HG03378 (cell line): Measurements from ENCODE around the gene CAPZB.

Experiments
- ATAC-seq: cut with Tn5 transposase; IDR thresholded peaks from one replicate; pipeline ENCODE4 v1.9.1; 2021; ENCODE audit warnings: mild to moderate bottlenecking, moderate library complexity; ENCODE audit not compliant: unreplicated experiment

The CAPZB gene

DNA sequence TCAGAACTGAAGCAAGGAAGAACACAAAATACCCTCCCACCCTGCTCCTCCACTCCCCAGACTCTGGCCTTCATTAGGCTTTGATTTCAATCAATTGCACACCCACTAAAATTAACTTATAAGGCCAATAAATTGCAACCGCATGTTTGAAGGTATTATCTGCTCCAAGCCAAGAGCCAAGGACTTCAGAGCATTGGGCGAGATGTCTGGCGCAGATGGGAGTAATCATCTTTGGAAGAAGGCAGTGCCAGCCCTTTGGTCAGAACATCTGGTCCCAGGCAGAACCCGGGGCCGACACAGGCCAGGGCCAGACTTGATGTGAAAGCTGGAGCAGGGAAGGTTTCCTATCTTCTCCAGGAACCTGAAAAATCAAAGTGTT, 113.2 kb downstream of the CAPZB start:
- ATAC-seq = no peak

DNA sequence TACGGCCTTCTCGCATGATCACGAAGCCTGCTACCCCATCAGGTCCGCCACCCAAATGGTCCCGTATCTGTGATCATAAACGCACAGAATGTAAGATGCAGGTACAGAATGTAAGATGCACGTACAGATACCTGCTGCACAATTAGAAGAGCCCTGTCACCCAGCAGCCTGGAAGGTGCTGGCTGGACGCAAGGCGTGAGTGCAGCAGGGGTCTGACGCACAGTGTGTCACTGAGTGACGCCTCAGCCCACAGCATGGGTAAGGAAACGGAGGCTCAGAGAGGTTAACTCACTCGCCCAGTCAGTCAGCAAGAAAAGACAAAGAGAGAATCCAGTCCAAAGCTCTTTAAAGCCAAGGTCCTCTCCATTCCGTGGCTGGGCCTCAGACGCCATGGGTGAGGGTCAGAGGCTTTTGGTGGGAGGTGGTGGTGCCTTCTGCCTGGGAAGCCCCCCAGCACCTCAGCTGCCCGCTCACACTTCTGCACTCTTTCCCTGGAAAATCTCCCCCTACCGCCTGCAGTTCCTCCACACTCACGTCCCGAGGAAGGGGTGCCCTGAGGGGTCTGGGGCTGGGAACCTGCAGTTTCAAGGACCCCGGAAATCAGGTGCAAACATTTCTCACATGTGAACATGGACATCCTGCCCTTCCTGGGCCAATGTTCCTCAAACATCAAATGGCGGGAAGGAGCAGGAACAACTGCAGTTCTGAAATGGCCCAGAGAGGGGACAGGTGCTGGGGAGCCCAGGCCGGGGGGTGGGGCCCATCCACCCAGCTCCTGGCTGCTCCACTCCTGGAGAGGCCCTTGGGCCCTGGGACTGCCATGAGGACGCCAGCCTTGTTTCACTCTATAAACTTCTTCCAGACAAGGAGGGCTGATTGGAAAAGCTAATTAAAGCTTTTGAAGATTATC, 113.9 kb downstream of the CAPZB start:
- no peak for ATAC-seq

DNA sequence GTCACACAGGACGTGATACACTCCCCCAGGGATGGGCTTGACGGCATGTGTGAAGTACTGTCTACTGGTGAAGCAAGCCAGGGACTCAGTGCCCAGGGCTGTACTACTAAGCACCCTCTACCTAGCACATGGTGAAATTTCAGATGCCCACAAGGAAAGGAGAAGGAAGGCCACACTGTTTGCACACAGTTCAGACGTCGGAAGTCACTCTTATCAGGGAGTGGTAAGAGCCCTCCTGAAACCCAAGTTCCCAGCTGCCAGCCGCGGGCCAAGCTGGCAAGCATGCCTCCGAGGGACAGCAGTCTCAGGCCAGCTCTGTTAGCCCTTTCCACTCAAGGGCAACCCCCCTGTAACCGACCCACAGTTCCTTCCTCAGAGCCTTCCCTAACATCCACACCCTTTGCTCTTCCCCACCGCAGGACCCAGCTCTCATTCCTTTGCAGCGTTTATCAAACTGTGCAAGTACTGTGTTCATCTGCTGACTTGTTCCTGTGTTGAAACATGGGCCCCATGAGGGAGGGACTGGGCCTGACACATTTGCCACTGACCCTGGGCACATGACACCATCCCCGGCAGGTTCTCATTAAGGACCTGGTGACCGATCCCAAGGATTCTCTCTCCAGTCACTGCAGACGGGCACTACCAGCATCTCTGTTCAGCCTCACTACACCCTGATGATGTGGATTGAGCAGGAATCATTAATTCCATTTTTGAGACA, 114.7 kb downstream of the CAPZB start:
- no peak for ATAC-seq

DNA sequence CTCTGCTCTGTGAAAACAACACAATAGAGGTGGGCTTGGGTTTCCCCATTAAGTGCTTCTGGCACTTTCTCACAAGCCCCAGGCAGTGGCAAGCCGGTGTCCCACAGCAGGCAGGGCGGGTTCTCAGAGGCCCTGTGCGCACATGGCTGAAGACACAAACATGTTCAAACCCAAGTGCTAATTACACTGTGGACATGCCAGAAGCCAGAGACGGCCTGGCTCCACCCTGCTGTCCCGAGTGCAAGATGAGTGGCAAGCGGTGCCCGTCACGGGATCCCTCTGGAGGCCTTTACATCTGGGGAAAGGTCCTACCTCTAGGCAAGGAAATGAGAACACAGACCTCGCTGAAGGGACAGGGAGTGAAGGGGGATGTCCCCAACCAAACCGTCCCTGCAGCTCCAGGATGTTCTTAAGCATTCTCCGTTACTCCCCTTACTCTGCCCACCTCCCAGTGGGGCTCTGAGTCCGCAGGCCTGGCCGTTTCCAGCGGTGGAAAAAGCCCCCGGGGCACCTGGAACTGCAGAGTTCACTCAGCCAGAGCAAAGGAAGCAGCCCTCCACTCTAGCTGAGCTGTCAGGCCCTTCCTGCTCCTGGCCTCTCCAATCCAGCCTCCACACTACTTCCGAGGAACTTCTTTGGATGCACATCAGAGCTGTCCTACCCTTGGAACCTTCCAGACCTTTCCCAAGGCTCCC, 115.8 kb downstream of the CAPZB start:
- no peak for ATAC-seq

DNA sequence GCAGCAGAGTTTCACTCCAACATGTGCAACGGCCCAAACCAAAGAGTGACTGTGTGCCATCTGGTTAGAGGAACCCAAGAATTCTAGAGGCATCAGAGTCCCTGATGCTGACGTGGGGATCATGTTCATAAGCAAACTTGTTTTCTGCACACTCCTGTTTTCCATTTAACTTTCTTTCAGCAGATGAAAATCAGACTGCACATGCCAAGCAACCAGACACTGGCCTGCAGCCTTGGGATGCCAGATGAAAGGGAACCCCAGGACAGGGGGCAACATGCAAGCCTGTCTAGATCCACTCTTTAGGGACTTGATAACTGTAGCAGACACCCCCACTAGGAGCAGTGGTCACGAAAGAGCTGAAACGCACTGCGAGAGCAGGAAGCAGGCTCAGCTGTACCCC, 116.4 kb downstream of the CAPZB start:
- ATAC-seq = no peak

DNA sequence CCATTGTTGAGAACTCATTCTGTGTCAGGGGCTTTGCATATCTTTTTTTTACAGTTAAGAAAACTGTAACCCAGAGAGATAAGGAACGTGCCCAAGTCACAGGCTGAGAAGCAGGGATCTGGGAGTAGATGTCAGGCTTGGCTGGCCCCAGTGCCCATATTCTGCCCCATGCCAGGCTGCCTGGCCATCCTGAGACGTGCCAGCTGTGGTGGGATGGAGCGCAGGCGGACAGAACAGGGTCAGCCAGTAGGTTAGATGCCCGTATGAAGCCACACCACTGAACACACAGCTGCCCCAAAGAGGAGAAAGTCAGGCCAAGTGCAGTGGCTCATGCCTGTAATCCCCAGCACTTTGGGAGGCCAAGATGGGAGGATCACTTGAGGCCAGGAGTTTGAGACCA, 117.3 kb downstream of the CAPZB start:
- ATAC-seq = no peak

DNA sequence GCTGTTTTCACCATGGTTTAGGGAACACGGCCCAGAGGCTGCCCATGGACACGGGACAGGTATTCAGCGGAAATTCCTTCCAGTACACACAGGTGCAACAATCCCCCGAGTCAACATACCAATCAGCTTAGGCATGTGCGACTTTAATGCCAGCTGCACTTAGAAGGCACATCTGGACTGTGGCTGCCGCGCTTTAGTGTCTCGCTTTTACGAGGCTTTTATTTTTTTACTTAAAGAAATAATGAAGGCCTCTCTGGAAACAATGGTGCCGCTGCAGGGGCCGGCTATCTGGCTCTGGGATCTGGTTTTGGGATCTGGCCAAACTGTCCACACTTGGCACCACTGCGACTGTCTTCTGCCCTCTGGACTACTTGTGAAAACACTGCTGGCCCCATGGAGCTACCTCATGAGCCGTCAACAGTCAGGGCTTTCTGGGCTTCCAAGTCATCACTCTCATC, 117.7 kb downstream of the CAPZB start:
- no peak for ATAC-seq

DNA sequence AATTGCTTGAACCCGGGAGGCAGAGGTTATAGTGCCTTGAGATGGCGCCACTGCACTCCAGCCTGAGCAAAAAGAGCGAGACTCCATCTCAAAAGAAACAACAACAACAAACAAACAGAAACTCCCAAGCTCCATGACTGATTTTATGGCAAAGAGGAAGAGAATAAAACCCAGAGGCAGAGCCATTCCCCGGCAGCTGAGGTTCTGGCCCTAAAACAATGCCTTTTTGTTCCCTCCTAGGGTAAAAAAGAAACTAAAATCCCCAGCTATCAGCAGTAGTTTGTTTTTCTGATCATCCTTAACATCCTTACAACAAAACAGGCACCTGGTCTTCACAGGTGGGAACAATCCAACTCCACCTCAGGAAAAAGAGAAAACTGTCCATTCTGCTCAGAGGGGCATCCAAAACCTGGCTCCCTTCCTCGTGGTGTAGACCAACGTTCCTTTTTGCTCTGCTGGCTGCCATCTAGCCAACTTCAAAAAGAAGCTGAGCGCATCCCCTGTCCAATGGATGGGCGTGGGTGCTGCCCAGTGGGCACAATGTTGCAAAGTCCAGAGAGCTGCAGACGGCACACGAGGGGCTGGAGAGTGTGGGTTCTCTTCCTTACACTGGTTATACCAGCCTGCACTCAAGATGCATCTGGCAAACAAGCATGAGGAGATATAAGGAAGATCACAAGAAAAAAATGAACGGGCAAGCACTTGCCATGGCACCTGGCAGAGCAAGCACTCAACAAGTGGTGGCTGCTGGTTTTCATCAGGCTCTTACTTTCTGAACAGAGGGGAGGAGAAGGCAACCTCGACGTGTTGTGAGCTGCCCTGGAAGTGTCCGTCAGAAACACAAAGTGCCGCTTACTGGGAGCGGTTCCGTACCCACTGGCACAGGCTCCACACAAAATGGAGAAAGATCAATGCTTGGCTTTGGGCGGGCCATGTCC, 118.5 kb downstream of the CAPZB start:
- ATAC-seq = no peak

DNA sequence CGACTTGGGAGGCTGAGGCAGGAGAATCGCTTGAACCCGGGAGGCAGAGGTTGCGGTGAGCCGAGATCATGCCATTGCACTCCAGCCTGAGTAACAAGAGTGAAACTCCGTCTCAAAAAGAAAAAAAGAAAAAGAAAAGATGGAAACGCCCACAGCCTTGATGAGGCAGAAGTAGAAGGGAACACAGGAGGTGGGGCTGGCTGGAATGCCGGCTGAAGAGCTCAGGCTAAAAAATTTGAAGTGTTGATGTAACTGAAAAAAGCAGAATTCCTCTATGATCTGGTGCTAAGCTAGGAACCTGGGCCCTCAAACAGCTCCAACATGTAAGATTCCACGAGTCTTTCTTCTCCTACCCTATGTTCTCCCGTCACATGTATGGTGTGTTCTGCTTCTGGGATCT, 119.6 kb downstream of the CAPZB start:
- no peak for ATAC-seq

DNA sequence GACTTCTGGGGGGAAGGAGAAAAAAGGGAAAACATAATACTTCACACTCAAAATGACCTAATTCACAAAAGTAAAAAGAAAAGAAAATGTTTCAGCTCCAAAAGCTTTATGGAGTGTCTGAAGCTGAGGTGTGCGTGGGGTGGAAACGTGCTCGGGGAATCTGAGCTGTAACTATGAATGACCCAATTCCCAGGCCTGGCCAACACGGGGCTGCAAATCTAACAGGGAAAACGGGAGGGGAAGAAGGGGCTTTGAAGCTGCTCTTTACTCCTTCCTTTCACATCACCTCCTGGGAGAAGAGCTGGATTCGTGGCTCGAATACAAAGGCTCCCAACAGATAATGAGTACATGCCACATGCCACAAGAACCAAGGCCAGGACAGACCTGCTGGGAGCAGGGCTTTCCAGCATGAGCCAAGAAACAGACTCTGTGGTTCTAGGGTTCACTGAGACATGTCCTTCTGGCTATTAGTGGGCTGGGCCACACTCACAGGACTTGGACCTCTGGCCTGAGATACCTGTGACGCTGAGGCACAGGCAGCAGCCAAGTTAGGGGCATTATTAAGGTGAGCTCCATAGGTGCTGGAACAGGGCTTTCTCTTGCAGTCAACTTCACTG, 121.7 kb downstream of the CAPZB start:
- ATAC-seq = no peak

DNA sequence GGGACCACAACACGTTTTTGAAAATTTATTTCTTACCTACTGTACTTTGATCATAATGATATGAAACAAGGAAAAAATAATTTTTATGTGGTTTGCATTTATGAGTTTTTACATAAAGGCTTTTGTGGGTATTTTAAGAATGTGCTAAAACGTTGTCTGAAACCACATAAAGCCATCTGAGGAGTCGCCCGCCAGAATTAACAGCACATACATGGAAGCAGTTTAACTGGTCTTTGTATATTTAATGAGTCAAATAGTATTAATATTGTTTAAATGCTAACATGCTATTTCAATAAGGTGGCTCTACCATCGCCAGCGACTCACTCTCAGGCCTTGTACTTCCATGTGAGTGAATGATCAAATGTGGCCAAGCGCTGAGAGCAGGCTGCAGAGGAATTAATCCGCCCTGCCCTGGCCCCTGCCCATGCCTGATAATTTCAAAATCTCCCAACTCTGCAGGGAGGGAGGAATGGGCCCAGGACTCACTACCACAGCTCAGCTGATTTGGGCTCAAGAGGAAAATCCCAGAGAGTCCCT, 123.7 kb downstream of the CAPZB start:
- ATAC-seq = no peak

DNA sequence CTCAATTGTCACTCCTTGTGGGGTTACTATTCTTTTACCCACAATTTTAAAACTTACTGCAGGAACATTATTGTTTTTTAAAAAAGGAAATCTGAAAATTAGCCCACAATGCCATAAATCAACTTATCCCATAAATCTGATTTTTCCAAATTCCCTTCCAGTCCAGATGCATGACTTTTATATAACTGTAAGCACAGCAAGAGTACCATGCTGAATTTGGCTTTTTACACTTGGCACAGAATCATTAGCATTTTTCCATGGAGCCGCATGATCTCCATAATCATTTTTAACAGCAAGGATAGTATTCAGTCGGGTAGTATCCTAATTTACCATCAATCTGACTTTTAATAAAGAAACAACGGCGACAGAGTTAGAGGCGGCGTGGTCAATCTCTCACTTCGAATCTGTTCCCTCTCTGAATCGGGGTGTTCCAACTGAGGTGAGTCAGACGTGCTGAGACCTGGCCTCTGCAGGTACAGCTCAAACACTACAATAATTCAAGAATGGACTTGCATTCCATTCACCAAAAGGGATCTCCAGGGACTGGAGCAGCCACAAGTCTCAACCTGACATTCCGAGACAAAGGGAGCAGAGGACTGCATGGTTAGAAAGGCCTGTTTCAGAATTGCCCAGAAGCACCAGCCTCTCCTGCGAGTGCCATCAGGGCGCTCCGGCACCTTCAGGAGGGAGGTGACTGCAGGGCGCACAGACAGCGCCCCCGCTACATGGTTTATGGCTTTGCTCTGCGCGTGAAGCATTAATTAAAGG, 124.3 kb downstream of the CAPZB start:
- no peak for ATAC-seq

DNA sequence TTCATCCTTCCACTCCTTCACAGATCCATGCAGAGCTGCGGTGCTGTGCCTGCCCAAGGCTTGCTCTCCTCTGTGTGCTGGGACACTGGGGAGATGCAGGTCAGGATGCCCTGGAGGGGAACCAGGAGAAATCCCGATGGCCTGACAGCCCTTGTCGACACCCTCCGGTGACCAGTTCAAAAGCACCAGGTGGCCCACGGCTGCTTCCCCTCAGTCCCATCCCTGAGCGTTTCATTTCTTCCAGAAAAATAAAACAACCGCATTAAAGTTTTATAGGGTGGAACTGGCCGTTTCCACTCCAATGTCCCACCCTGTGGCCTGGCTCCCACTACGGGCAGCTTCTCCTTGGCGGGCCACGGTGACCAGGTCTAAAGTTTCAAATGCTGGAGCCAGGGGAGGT, 124.9 kb downstream of the CAPZB start:
- no peak for ATAC-seq

DNA sequence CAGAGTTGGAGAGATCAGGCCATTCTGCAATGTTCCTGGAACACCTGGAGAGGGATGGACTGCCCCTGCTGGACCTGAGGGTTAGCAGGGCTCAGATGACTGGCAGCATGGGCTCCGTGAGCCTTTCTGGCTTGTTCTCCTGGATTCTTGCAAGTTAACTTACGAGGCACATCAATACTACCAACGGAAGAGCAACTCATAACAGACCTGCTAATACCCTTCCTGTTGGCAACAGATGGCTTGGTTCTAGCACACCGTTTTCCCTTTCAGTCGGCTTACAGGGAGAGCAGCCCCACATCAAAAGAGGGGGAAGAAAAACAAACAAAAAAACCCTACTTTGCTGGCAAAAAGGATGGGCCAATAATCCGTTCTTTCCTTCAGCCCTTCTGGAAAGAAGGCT, 125.3 kb downstream of the CAPZB start:
- no peak for ATAC-seq

DNA sequence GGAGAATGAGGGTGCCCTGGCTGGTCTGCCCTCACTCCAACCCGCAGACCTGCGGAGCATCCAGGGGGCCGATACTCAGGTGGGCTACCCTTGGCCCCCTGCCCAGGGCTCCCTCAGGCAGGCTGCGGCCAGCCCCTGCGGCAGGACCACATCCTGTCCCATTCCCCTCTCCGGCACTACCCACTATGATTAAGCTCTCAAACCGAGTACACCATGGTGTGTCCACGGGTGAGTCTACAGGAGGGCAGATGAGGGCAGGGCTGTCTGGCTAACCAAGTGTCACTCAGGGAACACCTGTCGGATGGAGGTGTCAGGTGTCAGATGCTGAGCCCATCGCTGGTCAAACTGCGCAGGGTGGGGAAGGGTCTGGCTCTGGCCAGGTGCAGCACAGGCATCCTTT, 126.0 kb downstream of the CAPZB start:
- ATAC-seq = no peak

DNA sequence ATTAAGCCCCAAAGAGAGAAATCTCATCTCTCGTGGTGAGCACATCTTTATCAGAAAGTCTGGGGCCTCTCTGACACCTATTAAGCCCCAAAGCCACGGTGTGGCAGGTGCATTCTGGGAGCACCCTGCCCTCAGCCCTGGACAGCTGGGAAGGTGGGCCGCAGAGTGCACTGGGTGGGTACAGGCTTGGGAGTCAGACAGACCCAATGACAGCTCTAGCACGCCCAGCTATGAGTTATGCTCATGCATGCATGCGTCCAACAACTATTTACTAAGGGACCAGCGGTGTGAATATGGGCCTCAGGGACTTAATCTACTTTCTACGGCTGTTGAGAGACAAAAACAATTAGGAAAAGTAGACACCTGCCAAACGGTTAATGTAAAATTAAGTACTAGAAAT, 126.6 kb downstream of the CAPZB start:
- no peak for ATAC-seq

DNA sequence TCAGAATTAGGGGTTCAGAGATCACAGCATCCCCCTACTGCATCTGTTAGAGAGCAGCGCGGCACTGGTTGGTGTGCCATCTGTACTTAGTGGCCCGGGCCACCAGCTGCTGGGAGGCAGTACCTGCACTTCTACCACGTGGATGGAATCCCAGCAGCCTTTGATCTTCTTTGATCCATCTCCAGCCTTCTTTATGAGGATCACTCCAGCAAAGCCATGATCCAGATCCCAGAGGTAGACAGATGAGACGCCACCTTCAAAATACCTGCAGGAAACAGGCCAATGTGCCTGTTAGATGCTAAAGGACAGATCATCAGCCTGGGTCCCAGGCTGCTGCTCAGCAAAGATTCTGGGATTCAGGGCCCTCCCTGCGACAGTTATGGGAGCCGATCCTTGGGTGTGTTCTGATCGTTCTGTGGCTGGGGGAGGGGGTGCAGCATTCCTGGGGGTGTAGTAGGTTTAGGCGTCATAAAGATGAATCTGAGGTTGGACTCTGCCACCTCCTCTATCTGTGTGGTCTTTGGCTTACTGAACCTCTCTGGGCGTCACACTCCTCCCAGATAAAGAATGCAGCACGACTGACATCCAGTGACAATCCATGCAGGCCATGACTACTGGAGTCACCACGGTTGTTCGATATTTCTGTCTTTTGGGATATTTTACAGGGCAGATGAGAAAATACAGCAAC, 127.9 kb downstream of the CAPZB start:
- no peak for ATAC-seq

DNA sequence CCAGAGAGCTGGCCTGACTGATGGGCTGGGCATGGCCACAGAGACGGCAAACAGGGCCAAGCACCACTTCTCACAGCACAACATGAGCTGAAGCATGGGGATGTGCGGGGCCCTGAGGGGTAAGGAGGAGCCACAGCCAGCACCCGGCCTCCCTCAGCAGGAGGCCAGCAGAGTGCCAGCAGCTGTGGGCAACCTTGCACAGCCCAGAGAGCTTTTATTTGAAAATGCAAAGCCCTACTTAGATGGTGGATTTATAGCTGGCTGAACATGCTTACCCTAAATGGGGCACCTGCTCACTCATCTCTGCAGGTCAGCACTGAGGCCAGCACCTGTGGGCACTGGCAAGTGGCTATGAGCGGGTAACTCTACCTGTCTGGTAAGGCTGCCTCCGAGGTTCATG, 129.1 kb downstream of the CAPZB start:
- ATAC-seq = no peak
